HG03045 (cell line): ENCODE data around the gene PHGDH.
"Not testable (repeated sequence)": the region's sequence is repeated elsewhere in the genome, so short reads cannot be mapped to it uniquely, and the experiment has no call there.

Source experiments
- ATAC-seq: cut with Tn5 transposase; IDR thresholded peaks from one replicate; pipeline ENCODE4 v1.9.1; 2021; ENCODE audit warnings: mild to moderate bottlenecking, moderate library complexity; ENCODE audit not compliant: unreplicated experiment

The PHGDH gene

GRCh38 chr1:119784191-119784781 lies 72.6 kb downstream of the PHGDH start:
- no peak for ATAC-seq

DNA sequence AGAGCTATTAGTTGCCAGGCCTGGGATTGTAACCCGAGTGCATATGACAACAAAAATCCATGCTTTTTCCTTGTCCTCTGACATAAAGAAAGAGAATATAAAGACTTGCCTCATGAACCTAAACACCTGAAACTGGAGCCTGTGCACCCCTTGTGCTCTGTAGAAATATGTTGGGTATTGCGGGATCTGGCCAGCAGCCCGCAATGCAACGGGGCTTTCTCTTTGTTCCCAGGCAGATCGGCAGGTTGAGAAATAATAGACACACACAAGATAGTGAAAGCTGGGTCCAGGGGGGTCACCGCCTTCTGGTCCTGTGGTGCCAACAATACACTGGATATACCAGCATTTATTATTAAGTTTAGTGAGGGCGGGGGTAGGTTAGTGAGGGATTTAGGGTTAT lies 74.3 kb downstream of the PHGDH start:
- ATAC-seq = not testable (repeated sequence)

DNA sequence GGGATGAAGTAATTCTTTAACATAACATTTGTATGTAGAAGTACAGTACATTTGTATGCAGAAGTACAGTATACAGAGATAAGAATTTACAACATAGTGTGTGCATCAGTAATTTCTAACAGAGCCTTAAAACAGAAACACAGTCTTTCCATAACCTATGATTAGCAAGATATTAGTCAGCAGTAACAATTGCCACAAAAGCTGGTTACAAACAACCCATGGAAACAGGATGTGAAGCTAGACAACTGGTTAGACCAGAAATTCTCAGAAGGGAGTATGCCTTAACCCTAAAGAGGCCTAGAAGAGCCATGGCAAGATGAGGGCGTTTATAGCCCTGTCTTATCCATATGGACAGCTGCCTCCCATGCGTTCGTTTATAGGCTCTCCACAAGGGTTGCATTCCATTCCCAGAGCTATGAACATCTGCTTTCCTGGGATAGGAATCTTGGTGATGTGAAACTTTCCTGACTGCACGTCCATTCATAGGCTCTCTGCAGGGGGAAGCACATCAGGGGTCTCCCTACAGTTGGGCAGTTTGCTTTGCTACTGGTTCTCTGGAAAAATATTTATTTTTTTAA lies 74.8 kb downstream of the PHGDH start:
- not testable (repeated sequence) for ATAC-seq

- no peak for ATAC-seq
Observed at GRCh38 chr1:119787776-119788175, 76.0 kb downstream of the PHGDH start.

- ATAC-seq = no peak
Observed at GRCh38 chr1:119790451-119791198, 78.9 kb downstream of the PHGDH start.

DNA sequence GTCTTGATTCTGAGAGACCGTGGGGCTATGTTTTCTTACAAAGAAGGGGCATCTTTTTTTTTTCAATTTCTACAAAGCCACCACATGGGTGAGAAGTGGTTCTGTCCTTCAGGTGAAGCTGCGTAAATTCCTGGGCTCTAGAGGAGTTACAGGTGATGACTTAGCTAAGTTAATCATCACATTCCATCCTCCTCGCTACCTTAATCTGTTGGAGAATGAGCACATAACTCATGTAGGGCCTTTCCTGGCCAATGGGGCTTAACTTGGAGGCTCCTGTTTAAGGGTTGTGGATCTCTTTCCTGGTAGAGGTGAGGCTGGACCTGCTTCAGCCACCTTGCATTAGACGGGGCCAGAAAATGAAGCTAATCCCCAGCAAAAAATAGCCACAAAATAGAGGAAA lies 79.6 kb downstream of the PHGDH start:
- ATAC-seq = no peak
